GM19035 (cell line): ENCODE data around the gene SPON1.
"Not testable (repeated sequence)": the region's sequence is repeated elsewhere in the genome, so short reads cannot be mapped to it uniquely, and the experiment has no call there.

ENCODE experiments used
- ATAC-seq: cut with Tn5 transposase; IDR thresholded peaks from one replicate; pipeline ENCODE4 v1.9.1; 2021; ENCODE audit not compliant: unreplicated experiment

The SPON1 gene

DNA sequence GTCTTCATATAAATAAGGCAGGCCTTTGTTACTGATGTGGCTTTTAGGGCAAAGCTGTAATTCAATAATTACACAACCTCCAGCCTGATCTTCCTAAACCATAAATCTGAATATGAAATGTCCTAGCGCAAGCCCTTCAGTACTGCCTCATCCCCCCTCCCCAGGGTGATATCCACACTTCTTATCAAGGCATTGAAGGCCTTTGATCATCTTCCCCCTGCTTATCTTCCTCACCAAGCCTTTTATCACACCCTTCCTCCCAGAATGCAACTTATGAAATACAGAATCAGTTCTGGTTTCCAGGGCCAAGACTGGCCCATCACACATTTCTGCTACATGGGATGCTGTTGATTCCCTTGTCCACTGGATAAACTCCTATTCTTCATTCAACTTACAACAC, 12.1 kb downstream of the SPON1 start:
- ATAC-seq: no peak

DNA sequence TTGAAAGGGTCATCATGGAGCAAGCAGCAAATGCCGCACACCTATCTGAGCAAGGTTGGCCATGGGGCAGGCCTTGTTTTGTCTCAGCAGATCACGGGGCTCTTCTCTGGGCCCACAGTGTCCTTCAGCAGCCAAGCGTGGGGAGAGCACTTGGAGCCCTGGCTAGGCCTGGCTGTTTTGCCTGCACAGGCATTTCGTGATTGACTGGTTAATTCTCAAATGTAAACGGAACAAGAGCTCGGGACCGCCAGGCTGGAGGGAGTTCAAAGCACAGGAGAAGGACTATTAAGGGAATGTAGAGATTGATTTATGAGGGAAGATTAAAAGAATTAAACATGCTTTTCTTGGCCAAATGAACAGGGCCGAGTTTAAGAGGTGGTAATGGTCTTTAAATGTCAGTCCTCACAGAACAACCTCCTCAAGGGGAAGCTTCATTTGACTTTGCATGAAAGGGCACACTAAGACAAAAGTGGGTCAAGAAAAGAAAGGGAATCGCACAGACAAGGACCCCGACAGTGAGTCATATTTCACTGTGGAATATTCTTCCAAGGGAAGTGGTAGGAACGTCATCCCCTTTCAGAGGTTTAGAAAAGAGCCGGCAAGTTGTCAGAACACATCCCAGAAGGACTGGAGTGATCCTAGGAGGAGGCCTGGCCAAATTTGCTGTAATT, 20.7 kb downstream of the SPON1 start:
- ATAC-seq: no peak

DNA sequence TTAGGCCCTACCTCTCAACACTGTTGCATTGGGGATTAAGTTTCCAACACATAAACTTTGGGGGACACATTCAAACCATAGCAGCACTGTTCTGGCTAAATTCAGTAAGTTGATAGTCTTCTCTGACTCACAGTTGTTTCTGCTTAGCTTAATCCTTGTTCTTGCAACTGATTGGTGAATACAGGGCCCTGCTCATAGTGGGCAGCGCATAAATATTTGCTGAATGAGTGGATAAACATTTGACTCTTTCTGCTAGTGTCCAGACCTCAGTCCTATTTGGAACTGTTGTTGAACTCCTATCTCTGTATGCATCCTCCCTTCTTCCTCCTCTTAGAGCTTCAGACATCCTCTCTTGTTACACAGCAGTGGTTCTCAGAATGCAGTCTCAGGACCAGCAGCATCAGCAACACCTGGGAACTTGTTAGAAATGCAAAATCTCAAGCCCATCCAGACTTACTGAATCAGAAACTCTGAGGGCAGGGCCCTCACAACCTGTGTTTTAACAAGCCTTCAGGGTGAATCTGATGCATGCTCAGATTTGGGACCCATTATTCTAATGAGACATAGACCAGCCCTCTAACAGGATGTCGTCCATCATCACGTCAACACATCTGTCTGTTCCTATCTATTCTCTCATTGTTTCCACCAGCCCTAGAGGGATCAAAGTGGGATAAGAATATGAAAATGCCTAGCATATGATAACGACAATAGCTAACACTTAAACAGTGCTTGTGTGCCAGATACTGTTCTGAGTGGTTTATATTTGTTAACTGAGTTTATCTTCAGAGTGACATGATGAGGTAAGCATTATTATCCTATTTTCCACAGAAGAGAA, 22.3 kb downstream of the SPON1 start:
- ATAC-seq: no peak

DNA sequence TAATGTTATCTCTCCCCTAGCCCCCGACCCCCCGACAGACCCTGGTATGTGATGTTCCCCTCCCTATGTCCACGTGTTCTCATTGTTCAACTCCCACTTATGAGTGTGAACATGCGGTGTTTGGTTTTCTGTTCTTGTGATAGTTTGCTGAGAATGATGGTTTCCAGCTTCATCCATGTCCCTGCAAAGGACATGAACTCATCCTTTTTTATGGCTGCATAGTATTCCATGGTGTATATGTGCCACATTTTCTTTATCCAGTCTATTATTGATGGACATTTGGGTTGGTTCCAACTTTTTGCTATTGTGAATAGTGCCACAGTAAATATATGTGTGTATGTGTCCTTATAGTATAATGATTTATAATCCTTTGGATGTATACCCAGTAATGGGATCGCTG, 24.2 kb downstream of the SPON1 start:
- not testable (repeated sequence) for ATAC-seq

DNA sequence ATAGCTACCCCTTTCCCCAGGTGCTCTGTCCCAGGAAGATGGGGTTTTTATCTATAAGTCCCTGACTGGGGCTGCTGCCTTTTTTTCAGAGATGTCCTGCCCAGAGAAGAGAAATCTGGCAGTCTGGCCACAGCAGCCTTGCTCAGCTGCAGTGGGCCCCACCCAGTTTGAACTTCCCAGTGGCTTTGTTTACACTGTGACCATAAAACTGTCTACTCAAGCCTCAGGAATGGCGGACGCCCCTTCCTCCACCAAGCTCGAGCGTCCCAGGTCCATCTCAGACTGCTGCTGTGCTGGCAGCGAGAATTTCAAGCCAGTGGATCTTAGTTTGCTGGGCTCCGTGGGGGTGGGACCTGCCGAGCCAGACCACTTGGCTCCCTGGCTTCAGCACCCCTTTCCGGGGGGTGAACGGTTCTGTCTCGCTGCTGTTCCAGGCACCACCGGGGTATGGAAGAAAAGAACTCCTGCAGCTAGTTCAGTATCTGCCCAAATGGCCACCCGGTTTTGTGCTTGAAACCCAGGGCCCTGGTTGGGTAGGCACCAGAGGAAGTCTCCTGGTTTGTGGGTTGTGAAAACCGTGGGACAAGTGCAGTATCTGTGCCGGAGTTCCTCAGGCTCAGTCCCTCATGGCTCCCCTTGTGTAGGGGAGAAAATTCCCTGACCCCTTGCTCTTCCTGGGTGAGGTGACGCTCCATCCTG, 29.8 kb downstream of the SPON1 start:
- not testable (repeated sequence) for ATAC-seq

DNA sequence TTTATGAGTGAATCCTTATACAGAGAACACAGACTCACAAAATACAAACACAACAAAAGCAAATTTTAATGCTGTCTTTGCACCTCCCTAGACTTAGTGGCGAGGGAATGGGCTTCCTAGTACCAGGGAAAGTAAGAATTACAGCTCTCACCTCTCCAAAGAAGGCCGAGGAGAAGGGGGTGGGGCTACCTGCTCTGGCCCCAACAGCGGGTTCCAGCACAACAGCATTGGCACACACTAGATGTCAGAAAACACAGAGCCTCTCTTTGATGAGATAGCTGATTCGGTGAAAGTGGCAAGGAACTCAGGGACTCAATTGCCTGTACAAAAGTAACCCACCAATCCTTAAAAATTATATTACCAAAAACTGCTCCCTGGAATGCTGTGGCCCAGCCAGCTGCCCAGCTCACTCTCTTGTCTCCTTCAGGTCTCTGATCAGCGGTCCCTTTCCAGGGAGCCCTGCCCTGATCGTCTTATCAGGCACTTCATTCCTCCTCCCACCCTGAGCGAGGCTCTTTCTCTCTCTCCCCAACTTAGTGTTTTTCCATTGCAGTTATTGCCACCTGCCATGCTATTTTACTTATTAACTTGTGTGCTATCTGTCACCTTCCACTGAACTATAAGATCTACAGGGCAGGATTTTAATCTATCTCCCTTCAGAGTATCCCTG, 30.7 kb downstream of the SPON1 start:
- ATAC-seq: no peak

DNA sequence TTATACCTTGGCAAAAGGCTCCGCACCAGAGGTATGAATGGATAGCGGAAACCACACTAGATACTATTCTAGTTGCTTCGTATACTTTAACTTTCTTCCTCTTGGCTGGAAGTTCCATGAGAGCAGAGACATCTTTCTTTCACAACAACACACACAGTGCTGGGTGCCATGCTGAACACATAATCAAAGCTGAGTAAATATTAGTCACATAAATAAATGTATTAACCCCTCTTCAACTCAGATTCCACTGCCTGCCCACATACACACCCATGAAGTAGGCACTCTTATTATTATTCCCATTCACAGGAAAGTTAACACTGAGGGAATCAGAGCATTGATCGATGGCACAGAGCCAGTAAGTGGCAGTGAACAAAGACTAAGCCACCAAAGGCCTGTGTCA, 35.4 kb downstream of the SPON1 start:
- ATAC-seq: no peak

DNA sequence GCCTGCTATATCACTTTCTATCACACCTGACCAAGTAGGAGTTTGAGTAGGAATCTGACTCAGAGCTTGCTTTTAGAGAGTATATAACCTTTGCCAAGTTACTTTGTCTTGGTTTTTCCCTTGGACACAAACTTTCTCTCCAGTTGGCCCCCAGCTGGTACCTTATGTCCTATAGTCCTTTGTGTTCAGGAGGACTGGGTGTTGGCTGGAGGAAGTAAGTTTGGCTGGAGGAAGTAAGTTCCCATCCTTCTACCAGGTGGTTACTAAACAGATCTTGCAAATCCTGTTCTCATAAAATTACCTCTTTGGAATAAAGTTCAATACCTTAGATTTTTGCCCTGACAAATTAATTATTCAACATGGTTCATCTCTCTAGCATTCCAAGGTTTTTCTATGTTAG, 37.2 kb downstream of the SPON1 start:
- no peak for ATAC-seq

DNA sequence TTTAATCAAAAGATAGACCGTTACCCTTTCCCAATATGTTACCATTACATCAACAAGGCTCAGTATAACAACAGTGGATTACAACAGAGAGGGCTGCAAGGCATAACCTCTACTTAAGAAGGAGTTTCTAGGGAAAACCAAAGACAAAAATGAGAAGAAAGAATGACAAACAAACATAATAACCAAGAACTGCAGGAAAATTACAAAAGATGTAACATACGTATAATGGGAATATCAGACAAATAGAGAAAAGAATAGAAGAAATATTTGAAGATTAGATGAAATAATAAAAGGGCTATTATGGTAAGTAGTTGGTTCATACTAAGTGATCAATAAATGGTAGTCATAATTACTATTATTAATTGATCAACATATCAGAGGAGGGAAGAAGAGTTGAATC, 39.1 kb downstream of the SPON1 start:
- no peak for ATAC-seq

DNA sequence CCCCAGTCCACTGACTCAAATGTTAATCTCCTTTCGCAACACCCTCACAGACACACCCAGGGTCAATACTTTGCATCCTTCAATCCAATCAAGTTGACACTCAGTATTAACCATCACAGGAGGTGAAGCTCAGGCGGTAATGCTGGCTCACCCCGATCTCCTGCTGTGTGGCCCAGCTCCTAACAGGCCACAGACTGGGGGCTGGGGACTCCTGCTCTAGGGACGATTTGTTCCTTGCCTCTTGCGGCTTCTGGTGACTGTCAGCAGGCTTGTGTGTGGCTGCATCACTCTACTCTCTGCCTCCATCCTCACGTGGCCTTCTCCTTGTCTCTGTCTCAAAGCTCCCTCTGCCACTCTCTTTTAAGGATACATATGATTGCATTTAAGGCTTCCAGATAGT, 45.0 kb downstream of the SPON1 start:
- no peak for ATAC-seq

DNA sequence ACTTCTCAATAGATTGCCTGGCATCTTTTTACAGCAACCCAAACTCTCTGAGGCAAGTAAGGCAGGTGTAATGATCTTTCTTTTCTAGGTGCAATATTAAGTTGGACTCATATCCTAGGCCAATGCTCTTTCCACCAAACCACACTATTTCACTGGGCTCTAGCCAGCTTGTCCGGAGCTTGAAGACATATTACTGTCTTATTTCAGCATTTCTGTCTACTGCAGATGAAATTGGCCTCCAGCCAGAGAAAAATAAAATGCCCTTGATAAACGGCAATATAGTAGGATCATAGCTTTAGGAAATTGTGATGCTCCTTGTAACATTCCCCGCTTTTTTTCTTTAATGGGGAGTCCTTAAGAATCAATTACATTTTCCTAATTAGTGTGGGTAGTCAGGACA, 48.1 kb downstream of the SPON1 start:
- no peak for ATAC-seq

DNA sequence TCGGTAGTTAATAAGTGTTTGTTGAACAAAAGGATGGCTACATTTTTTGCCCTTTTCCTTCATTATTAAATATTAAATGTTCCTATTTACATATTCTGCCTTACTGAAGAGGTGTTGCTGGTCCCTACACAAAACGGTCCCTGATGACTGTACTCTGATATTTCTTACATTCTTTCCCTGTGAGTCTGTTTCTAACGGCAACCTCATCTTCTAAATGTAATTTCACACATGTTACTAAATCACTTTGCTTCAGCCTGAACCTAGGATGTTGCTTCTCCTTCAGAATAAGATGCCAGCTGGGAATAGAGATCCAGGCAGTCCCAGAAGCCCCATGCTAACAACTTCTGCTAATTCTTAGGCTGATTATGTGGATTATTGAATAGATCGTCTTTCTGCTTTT, 50.3 kb downstream of the SPON1 start:
- no peak for ATAC-seq

DNA sequence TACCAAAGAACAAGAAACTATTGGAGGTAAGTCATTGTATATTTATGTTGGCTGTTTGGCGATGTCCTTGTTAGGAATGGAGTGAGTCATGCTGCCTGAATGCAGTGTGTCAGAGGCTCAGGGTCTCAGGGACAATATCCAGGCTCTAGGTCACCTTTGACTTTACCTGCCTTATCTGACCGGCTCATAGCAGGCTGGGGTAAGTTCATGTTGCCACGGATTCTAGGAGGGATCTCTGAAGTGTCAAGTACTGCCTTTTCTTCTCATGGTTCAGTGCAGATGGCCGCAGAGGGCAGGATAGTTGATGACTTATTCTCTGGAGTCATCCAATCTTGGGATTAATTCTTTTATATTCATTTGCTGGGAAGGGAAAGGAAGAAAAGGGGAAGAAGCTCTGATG, 53.2 kb downstream of the SPON1 start:
- ATAC-seq: no peak

DNA sequence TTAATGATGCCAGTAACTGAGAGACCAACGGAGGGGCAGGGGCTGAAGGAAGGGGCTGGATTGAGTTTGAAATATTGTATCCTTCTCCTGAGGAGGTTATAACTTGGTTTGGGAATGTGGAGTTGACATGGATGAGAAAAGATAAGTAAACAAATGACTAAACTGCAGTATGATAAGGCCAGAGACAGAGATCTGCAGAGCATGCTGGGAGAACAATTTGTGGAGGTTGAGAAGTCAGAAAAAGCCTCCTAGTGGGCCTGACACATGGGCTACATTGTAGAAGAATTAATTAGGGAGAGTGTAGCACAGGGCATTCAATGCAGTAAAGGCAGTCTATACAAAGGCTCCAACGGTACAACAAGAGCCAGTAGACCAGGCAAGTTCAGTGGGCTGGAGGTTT, 55.9 kb downstream of the SPON1 start:
- no peak for ATAC-seq

DNA sequence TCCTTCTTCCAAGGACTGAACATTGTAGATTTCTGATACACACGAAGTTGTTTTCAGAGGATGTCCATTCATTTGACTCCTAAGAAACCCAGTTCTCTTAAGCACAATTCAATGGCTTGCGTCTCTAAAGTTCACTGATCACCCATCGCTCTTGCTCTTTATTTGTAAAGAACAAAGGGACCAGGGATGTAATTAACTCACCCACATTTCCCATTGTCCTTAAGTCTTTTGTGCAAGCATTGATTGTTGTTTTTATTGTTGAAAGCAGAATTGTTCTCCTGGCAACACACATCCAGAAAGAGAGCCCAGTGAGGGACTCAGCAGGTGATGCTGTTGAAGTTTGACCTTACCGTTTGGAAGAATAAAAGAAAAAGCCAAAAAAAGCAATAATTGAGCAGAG, 59.2 kb downstream of the SPON1 start:
- ATAC-seq: no peak

DNA sequence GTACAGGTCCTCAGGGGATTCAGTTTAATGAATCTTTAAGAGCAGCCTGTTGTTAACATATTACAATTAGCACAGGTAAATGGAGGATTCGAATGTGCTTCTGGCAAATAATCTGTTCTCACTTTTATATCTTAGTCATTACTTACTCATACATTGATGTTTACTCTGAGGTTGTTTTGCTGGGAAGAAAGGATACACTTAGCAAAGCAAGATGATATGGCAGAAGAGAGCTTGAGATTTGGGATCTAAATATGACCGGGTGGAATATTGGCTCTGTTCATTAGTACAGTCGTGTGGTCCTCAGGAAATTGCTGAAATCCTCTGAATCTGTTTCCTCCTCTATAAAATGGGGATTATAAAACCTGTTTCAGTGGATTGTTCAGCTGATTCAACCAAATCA, 59.7 kb downstream of the SPON1 start:
- no peak for ATAC-seq

DNA sequence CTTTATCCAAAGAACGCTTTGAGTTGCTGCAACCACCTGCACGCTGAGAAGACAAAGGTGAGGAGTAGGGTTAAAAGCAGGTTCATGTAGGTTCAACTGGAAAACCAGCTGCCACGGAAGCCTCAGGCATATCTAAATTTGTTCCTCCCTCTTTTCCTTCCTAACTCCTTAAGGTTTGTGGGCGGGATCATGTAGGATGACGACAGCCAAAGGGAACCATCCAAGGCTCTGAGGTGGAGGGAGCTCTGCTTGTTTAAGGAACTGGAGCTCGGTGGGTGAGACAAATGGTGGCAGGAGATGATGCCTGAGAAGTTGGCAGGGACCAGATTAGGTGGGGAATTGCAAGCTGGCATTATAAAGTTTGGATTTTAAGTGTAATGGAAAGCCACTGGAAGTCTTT, 60.3 kb downstream of the SPON1 start:
- no peak for ATAC-seq

DNA sequence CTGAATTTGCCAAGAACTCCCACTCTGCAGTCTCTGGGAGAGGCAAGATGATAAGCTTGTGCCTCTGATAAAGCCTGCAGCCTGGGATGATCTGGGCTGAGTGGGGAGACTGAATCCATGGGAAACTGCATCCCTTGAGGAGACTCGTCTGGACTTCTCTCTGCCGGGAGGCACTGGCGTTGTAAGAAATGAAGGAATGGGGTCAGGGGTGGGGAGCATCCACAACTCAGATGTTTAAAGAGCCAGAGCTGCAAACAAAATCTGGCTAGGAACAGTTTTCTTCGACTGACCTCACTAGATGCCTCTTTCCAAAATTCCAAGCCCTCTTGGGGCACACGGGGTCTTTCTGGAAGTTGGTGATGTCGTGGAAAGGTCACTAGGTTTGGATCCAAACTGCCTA, 64.4 kb downstream of the SPON1 start:
- no peak for ATAC-seq

DNA sequence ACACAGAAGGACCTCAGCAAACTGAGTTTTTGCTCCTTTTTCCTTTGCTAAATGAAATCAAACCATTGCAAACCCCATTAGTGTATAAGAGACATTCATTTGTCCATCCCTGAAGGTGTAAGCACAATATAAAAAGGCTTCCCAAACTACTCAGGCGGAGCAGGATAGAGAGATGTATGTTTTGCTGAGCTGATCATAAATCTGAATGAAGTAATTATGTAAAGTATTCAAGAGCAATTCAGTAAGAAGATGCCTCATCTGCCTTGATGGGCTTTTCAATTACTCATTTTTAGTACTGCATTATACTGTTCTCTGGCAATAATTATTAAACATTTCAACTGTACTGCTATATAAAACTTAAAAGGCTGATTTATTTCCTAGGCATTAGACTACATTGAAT, 65.0 kb downstream of the SPON1 start:
- no peak for ATAC-seq

DNA sequence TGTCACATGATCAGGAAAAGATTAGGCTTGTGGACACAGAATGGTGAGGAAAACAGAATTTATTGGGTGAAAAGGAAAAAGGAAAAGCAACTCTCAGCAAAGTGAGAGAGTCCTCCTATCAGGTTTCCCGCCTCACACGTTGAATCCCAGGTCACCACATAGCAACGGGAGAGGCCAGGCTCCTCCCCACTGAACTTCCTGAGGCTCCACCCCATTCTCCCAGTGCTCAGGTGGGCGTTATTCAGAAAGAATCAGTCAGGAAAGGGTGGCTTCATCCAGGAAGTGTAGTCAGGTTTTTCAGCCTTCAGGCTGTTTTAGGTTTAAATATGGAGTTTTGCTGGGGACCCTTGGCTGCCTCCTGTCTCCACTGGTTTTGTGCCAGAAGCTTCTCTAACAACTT, 66.9 kb downstream of the SPON1 start:
- ATAC-seq: no peak
